HG03135 (cell line): Measurements from ENCODE around the gene AIMP2.
A peak's percentile ranks its signal among the peaks of the same experiment; 100 is the strongest.
"Not testable (repeated sequence)": the region's sequence is repeated elsewhere in the genome, so short reads cannot be mapped to it uniquely, and the experiment has no call there.

Experiments
- ATAC-seq: cut with Tn5 transposase; IDR thresholded peaks from one replicate; pipeline ENCODE4 v1.9.1; 2021; ENCODE audit warnings: mild to moderate bottlenecking, moderate library complexity; ENCODE audit not compliant: unreplicated experiment

AIMP2 gene

DNA sequence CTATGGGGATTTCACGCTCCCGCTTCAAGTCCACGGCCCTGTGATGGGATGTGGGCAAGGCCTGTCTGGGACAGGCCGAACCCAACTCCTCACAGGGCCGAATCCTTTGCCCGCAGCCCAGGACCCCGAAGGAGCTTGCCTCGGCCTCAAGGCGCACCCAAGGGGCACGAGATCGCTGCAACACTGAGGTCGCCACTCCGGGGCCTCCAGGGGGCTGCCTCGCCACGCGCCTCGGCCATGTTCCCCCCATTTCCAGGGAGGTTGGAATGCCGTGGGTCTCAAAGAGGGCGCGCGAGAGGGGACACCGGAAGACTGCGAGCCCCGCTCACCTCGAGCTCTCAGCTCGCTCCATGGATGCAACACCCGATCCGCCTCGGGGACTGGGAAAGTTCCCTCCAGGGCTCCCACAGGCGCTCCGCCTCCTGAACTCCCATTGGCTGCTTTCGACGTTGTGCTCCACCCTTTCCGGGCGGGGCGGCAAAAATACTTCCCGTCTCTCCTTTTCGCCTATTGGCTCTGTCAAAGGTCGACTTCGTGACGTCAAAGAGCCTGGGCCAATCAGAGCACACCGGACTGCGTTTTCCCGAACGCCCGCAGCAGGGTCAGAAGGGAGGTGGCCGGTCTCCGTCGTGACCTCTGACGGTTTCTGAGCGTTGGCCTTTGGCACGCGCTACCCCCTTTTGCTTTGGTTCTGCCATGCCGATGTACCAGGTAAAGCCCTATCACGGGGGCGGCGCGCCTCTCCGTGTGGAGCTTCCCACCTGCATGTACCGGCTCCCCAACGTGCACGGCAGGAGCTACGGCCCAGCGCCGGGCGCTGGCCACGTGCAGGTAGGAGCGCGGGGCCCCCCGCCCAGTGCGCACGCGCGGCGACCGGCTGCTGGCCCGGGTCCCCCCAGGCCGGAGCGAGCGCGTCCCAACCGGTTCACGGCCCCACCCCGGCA, at the start of gene AIMP2, which contains the start of gene PMS2:
AIMP2 (plus strand) TSS at position 605 of the 944 bp plus-strand sequence; CDS start at position 697, 92 bp downstream.
PMS2 (minus strand) TSS at position 382 of the 944 bp plus-strand sequence; CDS start at position 352, 30 bp downstream.
- ATAC-seq: peak; percentile 92

GRCh38 chr7:5963205-5963604, 45.9 kb upstream of the AIMP2 start:
- ATAC-seq: not testable (repeated sequence)

DNA sequence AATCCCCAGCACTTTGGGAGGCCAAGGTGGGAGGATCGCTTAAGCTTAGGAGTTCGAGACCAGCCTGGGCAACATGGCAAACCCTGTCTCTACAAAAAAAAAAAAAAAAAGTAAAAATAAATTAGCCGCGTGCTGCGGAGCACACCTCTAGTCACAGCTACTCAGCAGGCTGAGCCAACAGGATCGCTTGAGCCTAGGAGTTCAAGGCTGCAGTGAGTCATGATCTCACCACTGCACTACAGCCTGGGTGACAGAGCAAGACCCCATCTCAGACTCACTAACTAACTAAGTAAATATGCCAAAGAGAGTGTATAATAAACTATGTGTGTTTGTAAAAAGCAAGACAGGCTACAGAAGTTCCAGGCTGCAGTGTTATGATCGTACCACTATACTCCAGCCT, 45.3 kb upstream of the AIMP2 start:
- not testable (repeated sequence) for ATAC-seq

- not testable (repeated sequence) for ATAC-seq
Observed at GRCh38 chr7:5970347-5970911, 38.6 kb upstream of the AIMP2 start, which contains the start of gene RSPH10B. TSS of gene RSPH10B (minus strand) at chr7:5970689. CDS start at chr7:5967116, 3,573 bp downstream.

- not testable (repeated sequence) for ATAC-seq
Observed at GRCh38 chr7:5973580-5973979, 35.5 kb upstream of the AIMP2 start.

DNA sequence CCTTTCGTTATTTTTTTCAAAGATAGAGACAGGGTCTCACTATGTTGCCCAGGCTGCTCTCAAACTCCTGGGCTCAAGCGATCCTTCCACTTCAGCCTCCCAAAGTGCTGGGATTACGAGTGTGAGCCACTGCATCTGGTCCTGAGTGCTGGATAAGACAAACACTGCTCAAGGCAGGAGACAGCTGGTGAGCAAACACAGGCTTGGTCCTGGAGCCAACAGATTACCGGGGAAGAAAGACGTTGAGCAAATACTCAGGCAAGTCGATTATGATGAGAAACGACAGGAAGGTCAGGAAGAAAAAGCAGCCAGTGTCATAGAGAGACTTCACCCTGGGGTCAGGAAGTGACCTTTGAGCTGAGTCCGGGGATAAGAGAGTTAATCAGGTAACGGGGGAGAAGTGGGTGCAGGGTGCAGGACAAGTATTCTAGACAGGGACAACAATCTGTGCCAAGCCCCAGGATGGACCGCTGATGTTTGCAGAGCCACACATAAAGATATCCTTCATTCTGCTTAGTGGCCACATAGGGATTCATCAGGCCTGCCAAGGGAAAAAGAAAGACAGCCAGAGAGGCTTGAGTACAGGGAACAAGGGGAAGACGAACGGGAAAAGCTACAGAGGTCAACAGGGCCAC, 29.3 kb upstream of the AIMP2 start:
- ATAC-seq: not testable (repeated sequence)

DNA sequence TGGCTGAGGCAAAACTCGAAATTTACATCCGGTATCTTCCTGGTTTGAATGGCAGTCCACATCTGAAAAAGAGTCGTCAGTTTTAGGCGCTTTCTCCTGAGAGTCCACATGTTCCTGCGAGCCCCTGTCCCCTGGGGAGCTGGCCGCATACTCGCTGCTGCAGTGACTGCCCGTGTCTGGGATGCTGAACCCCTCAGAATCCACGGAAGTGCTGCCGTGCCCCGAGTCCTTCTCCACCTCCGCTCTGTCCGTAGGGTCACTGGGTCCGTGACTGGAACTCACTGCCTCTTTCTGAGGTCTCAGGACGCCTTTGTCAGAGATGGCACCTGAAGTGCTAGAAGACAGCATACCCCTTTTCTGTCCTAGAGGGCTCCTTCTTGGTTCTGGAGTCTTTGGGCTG, 22.0 kb upstream of the AIMP2 start:
- ATAC-seq: not testable (repeated sequence)

GRCh38 chr7:5997210-5997808, 11.8 kb upstream of the AIMP2 start:
- ATAC-seq: no peak

GRCh38 chr7:6007386-6007785, 1.7 kb upstream of the AIMP2 start:
- no peak for ATAC-seq

DNA sequence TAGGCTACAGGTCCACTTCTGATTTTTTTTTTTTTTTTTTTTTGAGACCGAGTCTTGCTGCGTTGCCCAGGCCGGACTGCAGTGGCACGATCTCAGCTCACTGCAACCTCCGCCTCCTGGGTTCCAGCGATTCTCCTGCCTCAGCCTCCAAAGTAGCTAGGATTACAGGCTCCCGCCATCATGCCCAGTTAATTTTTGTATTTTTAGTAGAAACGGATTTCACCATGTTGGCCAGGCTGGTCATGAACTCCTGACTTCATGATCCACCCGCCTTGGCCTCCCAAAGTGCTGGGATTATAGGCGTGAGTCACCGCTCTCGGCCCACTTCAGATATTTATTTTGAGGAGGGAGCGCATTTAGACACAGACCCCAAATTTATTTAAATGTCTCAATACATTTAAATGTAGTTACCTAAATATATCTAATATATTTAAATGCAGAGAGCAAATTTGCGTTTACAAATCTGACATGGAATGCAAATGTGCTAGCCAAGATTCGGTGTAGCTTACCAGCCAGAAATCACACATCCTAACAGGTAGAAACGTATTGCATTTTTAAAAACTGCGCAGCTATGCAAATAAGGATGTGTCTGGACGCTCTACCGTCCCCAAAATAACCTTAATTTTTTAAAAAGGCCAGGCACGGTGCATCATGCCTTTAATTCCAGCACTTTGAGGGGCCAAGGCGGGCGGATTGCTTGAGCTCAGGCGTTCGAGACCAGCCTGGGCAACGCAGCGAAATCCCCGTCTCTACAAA, 1.1 kb upstream of the AIMP2 start:
- ATAC-seq: not testable (repeated sequence)

DNA sequence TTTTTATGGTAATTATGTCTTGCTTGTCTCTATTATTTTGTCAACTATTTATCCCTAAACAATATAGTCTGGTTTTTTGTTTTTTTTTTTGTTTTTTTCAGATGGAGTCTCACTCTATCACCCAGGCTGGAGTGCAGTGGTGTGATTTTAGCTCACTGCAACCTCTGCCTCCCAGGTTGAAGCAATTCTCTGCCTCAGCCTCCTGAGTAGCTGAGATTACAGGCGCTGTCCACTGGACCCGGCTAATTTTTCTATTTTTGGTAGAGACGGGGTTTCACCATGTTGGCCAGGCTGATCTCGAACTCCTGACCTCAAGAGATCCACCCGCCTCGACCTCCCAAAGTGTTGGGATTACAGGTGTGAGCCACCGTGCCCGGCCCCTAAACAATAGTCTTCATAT, 1.3 kb downstream of the AIMP2 start:
- ATAC-seq: not testable (repeated sequence)

- no peak for ATAC-seq
Observed at GRCh38 chr7:6011541-6011940, 2.5 kb downstream of the AIMP2 start.

DNA sequence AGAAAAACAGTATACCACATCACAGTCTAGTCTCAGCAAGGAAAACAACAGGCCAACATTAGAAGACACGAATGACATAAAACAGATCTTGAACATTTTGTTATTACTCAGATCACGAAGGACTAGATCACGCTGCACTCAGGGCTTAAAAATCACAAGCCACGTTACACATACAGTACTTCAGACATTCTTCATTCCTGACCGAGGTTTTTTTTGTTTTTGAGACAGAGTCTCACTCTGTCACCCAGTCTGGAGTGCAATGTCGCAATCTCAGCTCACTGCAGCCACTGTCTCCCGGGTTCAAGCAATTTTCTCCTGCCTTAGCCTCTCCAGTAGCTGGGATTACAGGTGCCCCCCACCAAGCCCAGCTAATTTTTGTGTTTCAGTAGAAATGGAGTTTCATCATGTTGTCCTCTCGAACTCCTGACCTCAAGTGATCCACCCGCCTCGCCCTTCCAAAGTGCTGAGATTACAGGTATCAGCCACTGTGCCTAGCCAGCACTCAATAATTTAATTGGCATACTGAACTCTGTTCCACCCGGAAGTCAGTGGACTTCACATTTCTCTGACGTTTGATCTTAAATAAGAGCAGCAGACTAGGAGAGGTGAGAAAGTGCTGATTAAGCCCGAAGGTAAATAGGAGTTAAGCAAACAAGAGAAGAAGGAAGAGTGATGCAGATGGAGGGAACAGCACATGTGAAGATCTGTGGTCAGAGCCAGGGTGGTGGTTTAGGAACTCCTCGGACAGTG, 3.5 kb downstream of the AIMP2 start:
- no peak for ATAC-seq

DNA sequence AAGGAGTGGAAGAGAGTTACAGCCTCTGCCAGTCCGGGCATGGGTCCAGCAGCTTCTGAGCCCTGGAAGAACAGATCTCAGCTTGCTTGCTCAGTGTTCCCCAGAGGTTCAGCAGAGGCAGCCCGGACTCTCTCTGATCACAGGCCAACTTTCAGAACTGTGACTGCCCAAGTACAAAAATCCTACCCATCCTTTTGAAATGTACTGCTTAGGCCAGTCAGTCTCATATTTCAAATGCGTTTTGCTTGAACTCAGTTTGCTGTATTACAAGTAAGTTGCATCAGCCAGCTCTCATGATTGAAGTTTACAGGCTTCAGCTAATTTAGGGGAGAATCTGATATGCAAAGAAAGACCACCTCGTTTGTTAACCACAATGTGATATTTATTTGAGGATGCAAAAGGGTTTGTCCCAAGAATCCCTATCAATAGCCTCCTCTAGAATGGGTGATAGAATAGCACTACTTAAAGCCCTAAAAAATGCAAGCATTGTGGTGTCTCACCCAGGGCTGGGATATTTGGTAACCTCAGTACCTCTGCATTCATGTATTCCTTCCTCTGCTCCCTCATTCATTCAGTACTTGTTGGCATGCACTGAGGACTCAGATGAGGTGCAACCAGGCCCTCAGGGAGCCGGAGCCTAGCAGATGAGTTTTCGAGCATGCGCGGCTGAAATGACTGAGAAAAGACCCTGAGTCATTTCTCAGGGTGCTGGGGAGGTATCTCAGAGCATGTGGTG, 7.0 kb downstream of the AIMP2 start:
- no peak for ATAC-seq

DNA sequence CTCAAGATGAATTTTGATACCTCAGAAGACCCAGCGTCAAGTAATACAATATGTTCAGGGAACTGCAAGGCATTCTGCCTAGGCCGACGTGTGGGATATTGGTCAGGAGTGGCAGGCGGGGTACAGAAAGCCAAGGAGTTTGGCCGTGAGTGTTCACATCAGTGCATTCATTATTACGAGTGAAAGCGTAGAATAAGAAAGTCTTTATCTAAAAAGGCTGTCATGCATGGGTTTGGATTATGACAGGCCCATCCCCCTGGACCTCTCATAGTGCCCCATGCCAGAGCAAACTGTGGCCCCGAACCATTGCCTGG, 7.5 kb downstream of the AIMP2 start:
- no peak for ATAC-seq

GRCh38 chr7:6020371-6021286, 11.6 kb downstream of the AIMP2 start:
- no peak for ATAC-seq

DNA sequence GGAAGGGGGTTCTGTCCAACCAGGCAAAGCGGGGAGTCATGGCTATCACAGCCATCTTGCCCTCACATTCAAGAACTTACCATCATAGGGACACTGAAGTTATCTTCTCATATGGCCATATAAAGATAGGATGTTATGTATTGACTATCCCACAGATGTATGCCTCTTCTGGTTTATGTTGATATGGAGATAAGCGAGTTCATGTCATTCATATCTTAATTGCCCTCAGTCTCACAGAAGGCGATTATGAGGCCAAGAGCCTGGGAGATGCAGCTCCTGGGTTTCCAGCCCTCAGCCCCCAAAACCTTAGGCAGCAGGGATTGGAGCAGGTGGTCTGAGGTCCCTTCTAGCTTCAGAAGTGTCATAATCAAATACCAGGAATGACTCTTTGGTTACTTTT, 13.6 kb downstream of the AIMP2 start:
- ATAC-seq: no peak

GRCh38 chr7:6023974-6024435, 14.9 kb downstream of the AIMP2 start:
- no peak for ATAC-seq
